Stimulated activated CD4-positive, alpha-beta T cell treated with anti-CD3 and anti-CD28 coated beads, Interleukin-15, amount 100 ng/mL, for 48 hours (primary cell): ENCODE measurements around the gene GDA.

ENCODE experiments used
- DNase-seq, 2 donors: peaks; one replicate each; pipeline ENCODE4 v3.0.0-alpha.2; 2020; ENCODE audit warnings: low read depth in 2 of 2

Gene GDA

GRCh38 chr9:72149231-72149975, at the start of gene GDA:
Gene GDA, plus strand, starts transcription at chr9:72149440. Its CDS starts 120 bp downstream, at chr9:72149560.
- DNase-seq: no peak

GRCh38 chr9:72102520-72102919, 46.7 kb upstream of the GDA start:
- DNase-seq: no peak

- DNase-seq: no peak
Observed at GRCh38 chr9:72113056-72113455, 36.2 kb upstream of the GDA start.

DNA sequence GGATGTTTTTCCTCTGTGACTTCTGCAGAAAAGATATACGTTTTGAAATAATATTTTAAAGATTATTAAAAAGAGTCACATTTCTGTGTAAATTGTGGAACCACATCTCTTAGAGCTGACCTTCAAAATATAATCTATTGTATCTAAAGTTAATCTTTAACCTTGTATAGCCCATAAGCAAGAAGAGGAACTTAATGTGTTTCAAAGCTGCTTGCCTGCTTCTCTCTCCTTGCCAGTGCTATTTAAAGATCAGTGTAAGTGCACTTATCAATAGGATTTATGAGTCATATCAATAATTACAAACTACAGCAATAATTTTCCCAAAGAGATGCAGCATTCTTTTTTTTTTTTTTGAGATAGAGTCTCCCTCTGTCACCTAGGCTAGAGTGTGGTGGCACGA, 29.4 kb upstream of the GDA start:
- DNase-seq: no peak

DNA sequence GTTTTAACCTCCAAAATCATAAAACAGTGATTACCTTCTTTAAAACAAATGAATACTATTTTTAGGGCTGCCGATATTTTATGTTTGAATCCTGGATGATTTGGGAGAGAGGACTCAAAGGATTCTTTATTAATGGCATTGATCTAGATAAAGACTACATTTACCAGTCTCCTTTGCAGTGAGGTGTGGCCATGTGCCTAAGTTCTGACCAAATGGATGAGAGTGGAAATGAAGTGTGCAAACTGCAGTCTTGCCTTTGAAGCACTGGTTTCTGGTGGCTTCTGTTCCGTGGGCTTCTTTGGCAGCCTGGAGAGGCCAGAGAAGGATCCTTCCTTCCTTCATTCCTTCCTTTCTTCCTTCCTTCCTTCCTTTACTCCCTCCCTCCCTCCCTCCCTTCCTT, 24.3 kb upstream of the GDA start:
- no peak for DNase-seq

DNA sequence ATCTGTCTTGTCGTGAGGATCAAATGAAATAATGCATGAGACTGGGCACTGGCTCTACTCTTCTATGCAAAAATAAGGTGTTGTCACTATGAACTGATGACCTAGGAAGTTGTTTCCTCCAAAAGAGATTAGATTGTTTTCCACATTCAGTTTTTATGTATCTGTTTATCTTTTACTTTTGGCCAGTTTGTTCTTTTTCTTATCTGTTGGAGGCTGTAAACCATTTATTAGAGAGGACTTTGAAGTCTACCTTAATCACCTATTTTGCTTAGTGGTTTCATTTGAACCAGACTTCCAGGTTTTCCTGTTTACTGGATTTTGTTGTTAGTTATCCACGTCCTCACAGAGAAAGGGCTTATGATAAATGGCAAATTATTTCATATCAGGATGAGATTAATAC, 21.5 kb upstream of the GDA start:
- no peak for DNase-seq

GRCh38 chr9:72128526-72128925, 20.7 kb upstream of the GDA start:
- DNase-seq: no peak

- no peak for DNase-seq
Observed at GRCh38 chr9:72129271-72130156, 19.7 kb upstream of the GDA start.

- DNase-seq: no peak
Observed at GRCh38 chr9:72130321-72130720, 18.9 kb upstream of the GDA start.

GRCh38 chr9:72131206-72131605, 18.0 kb upstream of the GDA start:
- DNase-seq: no peak

DNA sequence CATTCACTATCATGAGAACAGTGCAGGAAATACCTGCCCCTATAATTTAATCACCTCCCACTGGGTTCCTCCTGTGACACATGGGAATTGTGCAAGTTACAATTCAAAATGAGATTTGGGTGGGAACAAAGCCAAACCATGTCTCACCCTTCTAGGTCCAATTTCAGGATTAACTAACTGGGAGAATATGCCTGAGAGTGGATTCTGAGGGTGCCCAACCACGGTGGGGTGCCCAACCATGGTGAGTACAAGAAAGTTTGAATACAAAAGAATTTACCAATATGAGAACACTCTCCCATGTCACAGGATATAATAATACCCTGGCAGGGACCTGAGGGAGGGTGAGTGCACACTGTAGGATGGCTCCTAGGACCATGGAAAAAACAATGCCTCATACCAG, 17.2 kb upstream of the GDA start:
- DNase-seq: no peak

DNA sequence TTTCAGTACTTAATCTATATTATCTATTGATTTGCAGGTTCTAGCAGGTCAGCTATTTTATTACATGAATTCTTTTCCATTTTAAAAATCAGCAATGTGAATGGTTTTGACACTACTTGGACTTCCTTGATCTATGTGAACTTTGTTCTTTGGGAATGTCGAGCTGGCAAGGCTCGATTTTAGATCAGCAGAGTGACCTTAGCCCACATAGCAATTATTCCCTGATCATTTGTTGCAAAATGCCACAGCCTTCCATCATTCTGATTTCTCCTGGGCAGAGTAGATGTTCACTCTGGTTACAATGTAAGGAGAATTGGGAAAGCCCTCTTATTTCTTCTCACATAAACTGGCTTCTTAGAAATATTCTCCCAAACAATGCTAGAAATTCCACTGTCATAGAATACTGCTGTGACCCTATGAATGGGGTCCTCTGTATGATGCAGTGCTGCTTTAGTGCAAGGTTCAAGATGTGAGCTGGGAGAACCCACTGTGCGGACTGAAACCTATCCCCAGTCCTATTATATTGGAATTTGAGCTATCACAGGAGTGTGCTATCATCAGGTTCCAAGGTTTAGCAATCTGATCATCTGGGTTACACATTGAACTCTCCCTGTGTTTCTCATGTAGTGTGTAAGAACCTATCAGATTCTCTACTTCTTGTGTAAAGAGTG, 15.7 kb upstream of the GDA start:
- DNase-seq: no peak

DNA sequence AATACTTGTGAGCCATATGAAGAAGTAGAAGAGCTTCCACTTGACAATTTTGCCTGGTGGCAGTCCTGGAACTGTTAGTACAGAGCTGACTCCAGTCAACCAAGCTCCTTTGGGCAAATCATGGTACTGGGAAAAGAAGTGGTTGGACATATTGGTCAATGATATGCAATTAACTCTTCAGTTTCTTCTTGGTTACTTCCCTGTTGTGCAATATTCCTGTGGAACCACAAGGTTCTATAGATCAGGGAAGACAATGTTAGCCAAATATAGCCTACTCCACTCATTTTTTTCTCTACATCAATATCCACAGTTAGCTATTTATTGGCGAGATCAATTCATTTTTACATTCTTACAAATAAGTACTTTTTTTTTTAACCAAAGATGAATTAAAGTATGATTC, 14.4 kb upstream of the GDA start:
- no peak for DNase-seq

DNA sequence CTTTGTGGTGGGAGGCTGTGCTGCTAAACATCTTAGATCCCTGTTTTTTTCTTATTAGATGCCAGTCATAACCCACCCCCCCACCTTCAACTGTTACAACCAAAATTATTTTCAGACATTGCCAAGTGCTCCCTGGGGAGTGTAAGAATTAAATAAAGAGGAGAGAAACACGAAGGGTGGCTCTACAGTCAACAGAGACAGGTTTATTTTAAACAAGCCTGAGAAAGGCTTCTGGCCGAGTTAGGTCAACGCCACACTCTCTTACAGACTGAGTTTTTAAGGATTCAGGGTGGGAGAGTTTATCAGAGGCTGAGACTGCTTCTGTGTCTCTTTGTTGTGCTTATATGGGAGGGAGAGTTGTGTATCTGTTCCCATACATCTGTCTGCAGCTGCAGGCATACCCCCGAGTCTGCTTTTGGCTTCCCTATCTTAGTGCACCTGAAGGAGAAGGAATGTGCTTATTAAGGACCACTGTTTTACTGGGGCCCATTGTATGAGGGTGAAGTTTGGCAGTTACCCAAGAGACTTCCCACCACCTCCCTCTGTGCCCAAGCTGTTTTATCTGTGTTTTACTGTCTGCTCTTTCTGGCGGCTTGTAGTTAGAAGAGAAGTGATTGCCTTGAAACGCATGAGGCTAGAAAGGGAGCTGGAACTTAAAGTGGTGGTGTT, 11.4 kb upstream of the GDA start:
- DNase-seq: no peak

GRCh38 chr9:72139226-72139625, 10.0 kb upstream of the GDA start:
- DNase-seq: no peak

GRCh38 chr9:72140586-72140985, 8.7 kb upstream of the GDA start:
- no peak for DNase-seq

- no peak for DNase-seq
Observed at GRCh38 chr9:72141484-72141883, 7.8 kb upstream of the GDA start.

DNA sequence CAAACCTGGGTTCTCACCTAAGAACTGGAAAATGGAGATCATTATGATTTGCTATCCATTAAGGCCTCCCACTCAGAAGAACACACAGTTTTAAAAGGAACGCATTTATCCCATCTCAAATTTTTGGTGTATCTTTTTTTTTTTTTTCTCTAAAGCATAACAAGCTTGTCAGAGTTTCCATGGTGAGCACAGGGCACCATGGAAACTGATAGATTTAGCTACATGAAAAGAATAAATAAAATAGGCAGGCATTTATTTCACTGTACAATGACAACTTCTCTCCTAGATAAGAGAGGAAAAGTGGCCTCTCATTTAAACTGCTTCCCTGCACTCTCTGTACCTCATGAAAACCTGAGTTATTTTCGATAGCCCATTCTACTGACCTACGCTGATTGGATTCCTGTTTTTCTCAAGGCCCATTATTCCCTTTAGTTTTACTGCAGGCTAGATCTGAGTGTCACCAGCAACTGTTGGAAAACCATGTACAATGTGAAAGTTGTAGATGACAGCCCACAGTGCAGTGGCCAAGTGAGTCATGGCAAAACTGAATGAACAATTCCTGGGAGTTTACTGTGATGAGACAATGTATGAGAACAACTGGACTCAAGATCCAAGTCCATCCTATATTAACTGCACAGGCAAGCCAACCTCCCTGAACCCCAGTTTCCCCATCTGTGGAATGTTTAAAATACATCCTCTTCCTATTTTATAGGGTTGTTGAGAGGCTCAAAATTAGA, 4.3 kb upstream of the GDA start:
- no peak for DNase-seq

DNA sequence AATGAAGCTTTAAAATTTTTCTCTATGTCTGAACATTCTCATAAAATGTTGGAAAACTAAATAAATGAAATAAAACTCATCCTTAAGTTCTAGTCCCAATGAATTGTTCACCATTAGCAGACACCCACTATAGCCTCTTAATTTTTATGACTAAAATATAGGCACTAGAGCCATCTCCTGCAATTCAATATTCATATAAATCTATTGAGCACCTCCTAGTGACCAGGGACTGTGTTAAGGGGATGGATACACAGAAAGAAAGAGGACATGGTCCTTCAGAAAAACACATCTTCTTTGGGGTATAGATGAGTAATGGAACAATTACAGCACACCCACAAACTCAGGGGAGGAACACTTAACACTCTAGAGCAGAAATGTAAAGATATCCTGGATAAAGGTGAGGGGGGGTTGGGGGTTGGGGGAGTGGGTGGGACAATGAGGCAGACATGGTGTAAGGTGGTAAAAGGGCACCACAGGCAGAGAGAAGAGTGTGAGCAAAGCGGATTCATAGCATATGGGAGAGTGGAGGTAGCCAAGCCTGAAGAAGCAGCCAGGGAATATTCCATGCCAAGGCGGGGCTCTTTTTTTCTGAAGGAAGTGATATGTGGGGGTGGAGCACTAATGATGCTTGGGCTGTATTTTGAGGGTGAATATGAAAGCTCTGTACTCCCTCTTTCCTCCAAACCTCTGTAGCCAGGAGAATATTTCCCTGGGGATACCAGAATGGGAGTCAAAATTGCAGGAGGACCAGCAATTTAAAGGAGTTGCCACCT, 3.3 kb upstream of the GDA start:
- DNase-seq: no peak

DNA sequence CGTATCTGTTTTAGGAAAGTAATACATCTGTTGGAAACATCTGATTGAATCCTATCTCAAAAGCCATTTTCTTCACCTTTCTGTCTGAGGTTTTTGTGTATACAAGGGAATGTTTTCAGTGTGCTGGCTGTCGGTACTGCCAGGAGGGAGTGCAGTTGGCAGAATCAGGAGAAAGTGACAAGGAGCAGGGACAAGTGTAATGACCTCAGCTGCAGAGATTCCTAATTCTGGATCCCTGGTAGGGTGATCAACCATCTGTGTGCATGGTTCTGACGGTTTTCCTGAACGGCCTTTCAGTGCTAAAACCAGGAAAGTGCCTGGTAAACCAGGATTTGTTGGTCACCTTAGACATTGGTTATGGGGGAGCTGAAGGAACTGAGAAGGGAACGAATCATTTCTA, 1.6 kb upstream of the GDA start:
- no peak for DNase-seq

GRCh38 chr9:72150127-72150526, 887 bp downstream of the GDA start:
- no peak for DNase-seq
